Spleen (tissue), 7 donors: ENCODE measurements around the gene SOX5.

Source experiments
- CTCF ChIP-seq, 11 experiments: fragments of 200-600 bp in 7 of 11; fragments of 450-650 bp in 4 of 11; sonication (generic) in 4 of 11; IDR thresholded peaks in 8 of 11; conservative IDR thresholded peaks in 3 of 11; 1 replicate in 7 of 11; 2 replicates in 4 of 11; pipeline versions ENCODE4 v1.4.0 to v1.8.0; 2016 to 2021; ENCODE audit warnings: antibody characterized with exemption in 11 of 11, inconsistent platforms in 4 of 11, mild to moderate bottlenecking in 1 of 11
- POLR2A ChIP-seq, 3 donors: fragments of 450-650 bp; IDR thresholded peaks; one replicate each; pipeline ENCODE4 v1.5.1; 2017; ENCODE audit warnings: antibody characterized with exemption in 3 of 3, mild to moderate bottlenecking in 1 of 3
- donor health status: DM: no; HTN: no; CAD: no; lungs with moderate emphysema.
- donor health status: DM: no; HTN: no; CAD: no.
- donor health status: DM: no; HTN: no; CAD: no.

- TF ChIP-seq CTCF (IDR thresholded peaks at IDR 0.05 in 8 of 11, conservative IDR thresholded peaks at IDR 0.05 in 3 of 11) (no peak), POLR2A (IDR thresholded peaks at IDR 0.05) (no peak)
Measured at GRCh38 chr12:23816394-23816851, 133.0 kb downstream of the SOX5 start.
